GM12865 (cell line): ENCODE measurements around the gene ING5.
A peak's percentile ranks its signal among the peaks of the same experiment; 100 is the strongest.
"Not testable (repeated sequence)": the region's sequence is repeated elsewhere in the genome, so short reads cannot be mapped to it uniquely, and the experiment has no call there.

Experiments used
- DNase-seq: peaks from one replicate; pipeline ENCODE4 v3.0.0; 2010; ENCODE audit warnings: low read depth
- H3K4me3 ChIP-seq: 2 replicates; pipeline ENCODE4 v1.5.1; 2011; ENCODE audit warnings: mild to moderate bottlenecking, low read depth, low read length, control low read depth
- TF ChIP-seq, protein P1 (sequence below): IDR thresholded peaks from 2 replicates; pipeline ENCODE4 v1.5.1; 2011; ENCODE audit warnings: low read length, control low read depth, low read depth, inconsistent platforms; ENCODE audit not compliant: insufficient read depth; ENCODE audit errors: missing control alignments

Gene ING5

DNA sequence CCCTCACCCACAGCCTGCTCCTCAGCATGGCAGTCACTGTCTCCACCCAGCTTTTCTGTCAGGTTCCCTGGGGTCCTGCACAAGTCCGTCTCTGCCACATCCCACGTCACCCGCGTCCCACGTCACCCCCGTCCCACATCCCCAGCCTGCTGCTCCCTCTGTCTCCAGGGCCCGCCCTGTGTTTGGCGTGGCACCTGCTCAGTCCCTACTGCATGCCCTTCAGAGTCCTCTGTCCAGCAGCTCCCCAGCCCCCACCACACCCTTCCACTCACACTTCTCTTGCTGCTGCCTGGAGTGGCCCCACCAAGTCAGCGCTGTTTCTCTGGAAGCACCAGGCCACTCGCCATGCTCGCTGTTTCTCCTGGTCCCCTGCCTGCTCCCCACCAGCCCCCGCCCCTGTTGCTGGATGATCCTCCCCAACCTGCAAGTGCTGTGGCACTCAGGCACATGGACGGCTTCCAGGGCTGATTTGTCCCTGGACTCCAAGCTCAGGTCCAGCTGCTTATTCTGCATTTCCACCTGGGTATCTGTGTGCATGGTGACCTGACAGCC, 45.6 kb upstream of the ING5 start:
- H3K4me3 ChIP-seq = no peak overlapping the region
- TF ChIP-seq, protein P1, sequence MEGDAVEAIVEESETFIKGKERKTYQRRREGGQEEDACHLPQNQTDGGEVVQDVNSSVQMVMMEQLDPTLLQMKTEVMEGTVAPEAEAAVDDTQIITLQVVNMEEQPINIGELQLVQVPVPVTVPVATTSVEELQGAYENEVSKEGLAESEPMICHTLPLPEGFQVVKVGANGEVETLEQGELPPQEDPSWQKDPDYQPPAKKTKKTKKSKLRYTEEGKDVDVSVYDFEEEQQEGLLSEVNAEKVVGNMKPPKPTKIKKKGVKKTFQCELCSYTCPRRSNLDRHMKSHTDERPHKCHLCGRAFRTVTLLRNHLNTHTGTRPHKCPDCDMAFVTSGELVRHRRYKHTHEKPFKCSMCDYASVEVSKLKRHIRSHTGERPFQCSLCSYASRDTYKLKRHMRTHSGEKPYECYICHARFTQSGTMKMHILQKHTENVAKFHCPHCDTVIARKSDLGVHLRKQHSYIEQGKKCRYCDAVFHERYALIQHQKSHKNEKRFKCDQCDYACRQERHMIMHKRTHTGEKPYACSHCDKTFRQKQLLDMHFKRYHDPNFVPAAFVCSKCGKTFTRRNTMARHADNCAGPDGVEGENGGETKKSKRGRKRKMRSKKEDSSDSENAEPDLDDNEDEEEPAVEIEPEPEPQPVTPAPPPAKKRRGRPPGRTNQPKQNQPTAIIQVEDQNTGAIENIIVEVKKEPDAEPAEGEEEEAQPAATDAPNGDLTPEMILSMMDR = no peak
- no peak for DNase-seq

DNA sequence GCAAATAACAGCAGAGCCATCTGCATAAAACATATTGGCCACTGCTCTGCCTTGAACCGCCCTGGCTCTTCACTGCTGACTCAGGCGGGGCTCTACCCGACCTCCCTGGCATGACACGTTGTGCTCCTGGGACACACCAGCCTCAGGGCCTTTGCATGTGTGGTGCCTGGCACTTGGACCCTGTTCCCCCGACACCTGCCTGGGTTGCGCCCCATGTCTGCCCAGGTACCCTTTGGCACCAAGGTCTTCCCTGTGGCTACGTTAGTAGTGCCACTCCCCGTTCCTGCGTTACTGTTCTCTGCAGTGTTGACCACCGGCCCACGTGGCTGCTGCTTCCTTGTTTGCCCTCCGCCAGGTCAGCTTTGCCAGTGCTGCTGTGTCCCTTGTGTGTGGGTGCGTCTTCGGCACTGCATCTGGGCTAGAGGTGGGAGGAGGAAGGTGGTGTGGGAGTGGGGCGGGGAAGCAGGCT, 44.0 kb upstream of the ING5 start:
- TF ChIP-seq, protein P1 = no peak
- DNase-seq = no peak
- no peak overlapping the region for H3K4me3 ChIP-seq

DNA sequence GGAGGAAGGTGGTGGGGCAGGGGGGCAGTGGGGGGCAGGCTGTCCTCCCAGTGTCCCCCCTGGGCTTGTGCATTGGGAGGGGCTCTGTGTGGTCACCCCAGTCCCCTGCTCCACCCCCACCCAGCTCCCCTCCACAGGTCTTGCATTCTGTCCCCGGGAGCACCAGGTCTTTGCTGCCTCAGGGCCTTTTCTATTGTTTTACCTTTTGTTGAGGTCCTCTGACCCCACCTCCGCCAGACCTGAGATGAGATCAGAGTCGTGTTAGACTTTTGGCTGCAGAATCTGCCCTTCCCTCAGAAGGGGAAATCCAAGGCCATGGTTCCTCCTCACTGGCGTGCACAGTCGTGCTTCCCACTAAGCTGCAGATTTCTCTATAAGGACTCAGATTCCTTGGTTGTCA, 43.5 kb upstream of the ING5 start:
- no peak overlapping the region for H3K4me3 ChIP-seq
- TF ChIP-seq, protein P1 = no peak
- no peak for DNase-seq

DNA sequence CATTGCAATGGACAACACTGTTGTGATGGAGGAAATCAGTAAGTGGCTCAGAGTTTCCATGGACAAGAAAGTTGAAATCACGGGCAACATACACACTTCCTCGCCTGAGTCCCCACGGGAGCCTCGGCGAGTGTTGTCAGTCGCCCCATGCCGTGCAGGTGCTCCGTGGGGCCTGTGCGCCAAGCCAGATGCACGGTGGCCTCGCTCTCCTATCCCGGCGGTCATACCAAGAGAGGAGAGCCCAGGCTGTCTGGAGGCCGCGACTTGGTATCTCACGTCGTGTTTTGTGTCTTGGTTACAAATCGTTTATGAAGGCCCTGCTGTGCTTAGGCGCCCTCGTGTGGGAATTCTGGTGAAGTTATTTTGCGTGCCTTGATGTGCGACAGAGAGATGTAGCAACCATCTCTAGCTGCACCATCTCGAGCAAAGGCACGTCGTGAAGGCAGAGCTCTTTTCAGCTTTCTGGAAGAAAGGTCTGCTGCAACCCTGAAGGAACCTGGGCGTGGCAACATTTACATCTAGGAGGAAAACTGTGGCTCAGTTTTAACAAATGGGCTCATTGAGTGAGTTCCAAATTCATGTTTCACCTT, 42.6 kb upstream of the ING5 start:
- DNase-seq = peak; percentile 57
- no peak overlapping the region for H3K4me3 ChIP-seq
- TF ChIP-seq, protein P1 = no peak

DNA sequence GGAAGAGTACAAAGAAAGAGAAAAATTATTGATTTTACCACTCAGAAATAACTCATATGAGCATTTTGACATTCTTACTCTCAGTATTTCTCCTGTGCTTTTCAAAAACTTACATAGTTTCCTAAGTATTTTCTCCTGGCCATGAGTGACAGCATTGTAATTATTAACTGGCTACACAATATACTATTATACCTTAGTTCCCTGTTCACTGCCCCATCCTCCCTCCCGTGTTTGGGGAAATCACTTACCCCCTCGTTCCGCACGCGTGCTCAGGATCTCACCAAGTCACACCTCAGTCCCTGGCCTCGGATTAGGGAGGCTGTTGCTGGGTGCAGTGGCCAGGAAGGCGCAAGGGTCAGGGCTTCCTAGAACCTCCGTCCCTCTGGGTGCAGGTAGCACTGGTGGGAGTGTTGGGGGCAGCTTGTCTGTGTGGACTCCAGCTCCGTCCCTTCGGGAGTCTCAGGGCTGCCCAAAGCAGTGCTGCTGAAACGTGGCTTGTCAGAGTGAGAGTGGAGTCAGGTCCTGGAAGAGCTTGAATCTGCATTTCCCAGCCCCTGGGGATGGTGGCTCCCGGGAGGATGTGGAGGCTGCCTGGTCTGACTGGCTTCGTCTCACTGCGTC, 41.1 kb upstream of the ING5 start:
- TF ChIP-seq, protein P1 = no peak
- H3K4me3 ChIP-seq = no peak overlapping the region
- DNase-seq = no peak

DNA sequence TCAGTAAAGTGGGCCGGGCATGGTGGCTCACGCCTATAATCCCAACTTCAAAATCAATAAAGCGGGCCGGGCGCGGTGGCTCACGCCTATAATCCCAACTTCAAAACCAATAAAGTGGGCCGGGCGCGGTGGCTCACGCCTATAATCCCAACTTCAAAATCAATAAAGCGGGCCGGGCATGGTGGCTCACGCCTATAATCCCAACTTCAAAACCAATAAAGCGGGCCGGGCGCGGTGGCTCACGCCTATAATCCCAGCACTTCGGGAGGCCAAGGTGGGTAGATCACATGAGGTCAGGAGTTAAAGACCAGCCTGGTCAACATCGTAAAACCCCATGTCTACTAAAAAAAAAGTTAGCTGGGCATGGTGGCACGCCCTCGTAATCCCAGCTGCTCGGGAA, 39.1 kb upstream of the ING5 start:
- not testable (repeated sequence) for H3K4me3 ChIP-seq, DNase-seq

DNA sequence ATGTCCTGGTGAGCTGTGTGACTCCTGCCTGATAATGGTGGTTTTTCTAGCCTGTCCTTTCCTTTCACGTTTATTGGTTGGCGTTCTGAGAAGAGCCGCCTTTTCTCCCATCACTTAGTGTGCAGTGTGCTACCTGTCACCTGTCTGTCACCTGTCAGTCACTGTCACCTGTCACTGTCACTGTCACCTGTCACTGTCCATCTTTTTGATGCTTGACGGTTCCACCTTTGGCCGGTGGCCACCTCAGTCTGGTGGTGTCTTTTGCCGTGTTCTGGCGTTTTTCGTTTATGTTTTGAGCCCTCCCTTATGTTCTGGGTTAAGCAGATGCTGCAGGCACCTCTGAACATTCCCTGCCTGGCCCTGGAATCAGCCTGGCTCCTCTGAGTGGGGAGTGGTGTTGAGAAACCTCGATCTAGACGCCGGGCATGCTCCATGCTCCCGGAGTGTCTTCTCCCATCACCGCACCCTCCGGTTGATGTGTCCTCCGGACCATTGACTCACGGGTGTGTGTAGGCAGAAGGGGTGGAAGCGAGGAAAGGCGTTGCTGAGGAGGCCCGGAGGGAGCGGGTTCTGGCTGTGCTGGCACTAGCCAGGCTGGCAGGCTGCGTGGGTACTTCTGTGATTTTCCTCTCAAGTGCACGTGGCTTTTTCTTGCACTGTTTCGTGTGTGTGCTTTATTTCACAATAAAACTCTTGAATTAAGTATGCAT, 36.0 kb upstream of the ING5 start:
- DNase-seq = no peak
- no peak overlapping the region for H3K4me3 ChIP-seq
- TF ChIP-seq, protein P1 = no peak
